GM21360 (cell line): ENCODE data around the gene SLAIN2.

ENCODE experiments used
- ATAC-seq: cut with Tn5 transposase; IDR thresholded peaks from one replicate; pipeline ENCODE4 v1.9.1; 2021; ENCODE audit warnings: mild to moderate bottlenecking, moderate library complexity; ENCODE audit not compliant: unreplicated experiment

SLAIN2 gene

DNA sequence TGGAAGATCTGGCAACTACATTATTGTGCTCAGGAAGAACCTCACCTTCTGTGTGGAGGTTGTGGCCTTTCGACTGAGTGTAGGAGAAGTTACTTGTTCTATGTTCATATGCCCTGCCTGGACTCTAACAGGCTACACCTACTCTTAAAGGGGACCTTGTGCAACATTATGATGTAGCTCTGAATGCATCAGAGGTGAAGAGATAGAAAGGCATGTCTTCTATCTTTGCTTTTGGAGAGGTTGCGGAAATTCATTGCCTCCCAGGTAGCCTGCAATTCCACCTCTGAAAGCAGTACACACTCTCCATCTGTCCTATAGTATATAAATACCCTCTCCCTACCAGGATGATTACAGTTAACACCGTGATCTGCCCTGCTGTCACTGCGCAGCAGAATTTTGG is 7.1 kb upstream of the SLAIN2 start:
- ATAC-seq: no peak

DNA sequence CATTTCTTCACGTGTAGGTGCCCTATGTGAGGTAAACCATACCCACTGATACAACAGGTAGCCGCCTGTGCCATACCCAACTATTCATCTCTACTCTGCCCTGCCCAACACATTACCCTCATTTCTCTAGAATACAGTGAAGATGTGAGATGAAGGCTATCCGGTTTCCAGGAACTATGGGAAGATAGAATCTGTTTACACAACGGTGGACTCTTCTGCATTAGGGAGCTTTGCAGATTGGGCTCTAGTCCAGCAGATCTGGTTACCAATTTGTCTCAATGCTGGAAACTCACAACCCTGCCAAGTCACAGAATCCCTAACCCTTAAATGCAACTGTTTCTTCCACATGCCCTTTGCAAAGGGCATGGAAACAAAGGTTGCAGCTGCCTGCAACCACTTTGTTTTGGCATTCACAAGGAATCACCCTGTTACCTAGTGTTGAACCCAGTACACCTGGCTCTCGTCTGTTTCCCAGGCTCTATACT is 6.4 kb upstream of the SLAIN2 start:
- no peak for ATAC-seq

DNA sequence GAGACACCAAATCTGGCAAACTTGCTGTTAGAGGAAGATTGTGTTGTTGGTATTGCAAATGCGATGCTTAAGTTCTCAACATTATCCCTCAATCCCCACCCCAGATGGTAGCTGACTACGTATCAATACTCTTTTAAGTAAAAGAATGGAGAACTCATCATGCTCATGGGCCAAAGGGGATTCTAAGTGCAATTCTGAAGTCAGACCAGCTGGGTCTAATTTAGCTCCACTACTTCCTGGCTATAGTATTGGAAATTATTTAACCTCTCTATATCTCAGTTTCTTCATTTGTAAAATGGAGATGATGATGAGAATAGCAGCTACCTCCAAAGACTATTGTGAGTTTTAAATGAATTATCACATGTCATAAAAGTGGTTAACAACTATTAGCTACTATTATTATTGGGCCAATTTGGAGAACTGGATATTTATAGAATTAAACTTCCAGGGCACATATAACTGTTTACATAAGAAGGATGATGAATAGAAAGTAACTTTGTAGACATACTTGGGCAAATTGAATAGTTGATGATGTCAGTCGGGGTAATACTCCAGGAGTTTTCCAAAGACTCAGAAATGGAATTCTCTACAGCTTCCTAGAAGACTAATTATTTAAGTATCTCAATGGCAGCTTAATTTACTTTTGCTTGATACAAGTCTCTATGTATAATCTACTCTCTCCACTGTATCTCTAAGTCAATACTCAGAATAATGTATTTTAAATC is 5.0 kb upstream of the SLAIN2 start:
- no peak for ATAC-seq

DNA sequence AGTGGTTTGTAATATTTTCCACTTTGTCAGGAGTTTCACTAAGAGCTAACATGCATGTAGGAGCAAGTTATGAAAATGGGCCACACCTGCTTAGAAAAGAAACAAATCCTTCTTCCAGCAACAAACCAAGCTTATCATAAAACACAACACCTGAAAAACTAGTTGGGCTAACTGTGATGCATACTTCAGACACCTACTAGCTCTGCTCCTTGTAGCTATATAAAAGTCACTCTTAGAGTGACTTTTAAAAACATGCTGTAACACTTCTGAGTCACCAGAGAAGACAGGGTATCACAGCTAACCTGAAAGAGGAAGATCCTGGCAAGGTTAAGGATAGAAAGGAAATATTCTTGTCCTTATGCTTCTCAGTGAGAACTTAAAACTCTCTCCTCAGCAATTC is 3.6 kb upstream of the SLAIN2 start:
- ATAC-seq: no peak

DNA sequence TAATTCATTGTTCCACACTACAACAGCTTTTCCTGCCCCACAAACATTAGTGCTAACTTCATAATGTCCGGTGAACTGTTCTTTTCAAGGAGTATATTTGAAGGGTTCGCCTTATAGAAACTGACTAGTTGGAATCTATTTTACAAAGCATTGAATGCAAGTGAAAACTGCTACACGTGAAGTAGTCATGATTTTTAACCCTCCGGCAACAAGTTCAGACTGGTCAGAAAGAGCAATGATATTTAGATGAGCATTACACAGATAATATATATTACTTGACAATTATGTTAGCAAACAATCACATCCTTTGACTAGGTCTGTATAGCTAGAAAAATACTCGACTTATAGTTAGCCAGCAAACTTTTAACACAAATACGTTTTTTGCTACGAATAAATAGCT is 1.7 kb upstream of the SLAIN2 start:
- ATAC-seq: no peak

DNA sequence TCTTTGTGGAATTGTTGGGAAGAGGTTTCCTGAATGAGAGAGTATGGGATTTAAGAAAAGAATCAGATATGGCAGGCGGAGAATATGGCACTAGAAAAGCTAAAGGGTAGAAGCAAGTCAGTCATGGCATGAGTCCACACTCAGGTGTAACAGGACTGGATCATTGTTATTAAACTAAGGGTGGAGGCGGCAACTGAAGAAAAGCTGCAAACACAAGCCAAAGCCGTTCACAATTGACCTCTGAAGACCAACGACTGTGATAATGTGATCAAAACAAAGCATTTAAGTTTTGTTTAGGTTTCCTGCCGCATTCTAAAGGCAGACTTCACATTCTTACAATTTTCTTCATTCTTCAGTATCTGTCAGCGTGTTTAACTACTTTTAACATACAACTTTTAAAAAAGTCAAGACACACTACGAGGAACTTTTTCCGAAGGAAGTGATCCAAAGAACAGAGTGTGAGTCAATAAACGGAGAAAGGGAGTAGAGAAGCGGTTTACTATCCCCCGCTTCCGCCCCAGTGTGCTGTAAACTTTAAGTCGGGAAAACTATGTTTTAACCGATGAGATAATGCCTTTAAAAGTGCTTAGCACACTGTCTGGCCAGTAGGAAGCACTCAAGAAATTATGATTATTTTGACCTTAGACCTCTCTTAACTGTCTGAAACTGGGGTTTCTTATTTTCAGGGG is 909 bp upstream of the SLAIN2 start:
- ATAC-seq: no peak

DNA sequence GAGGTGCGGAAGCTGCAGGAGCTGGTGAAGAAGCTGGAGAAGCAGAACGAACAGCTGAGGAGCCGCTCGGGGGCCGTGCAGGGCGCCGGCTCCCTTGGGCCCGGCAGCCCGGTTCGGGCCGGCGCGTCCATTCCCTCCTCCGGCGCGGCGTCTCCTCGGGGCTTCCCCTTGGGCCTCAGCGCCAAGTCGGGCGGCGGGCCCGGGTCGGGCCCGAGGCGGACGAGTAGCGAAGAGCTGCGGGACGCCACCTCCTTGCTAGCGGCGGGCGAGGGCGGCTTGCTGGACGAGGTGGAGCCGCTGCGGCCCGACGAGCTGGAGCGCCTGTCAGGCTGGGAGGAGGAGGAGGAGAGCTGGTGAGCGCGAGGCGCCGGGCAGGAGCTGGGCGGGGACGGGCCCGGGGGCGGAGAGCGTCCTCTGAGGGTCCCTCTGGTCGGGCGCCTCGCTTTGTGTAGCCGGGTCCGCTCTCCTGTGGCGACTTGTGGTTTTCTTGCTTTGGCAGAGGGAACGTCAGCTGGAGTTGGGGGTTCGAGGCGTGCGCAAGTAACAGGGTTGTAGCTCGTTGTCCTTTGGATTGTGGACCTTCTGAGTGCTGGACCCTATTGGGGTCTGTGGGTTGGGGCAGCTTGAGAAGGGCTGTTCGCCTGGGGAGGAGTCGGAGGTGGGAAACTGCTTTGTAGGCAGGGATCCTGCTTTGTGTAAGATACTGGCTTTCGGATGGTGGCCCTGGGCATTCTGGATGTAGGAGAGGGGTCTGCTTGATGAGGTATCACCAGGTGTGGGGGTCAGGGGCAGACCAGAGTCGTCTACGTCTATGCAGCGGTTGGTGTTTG is 662 bp downstream of the SLAIN2 start:
- peak; percentile 19 for ATAC-seq

DNA sequence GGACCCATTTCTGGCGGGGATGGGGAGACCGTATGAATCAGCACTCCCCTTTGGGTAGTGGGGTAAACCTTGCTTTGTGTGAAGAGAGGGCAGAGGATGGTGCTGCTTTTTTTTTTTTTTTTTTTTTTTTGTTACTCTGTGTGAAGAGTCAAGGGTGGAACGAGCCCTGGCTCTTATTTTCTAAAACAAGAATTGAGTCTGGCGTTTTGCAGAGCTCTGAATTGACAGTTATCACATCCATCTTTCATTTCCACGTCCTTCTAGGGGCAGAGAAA is 1.2 kb downstream of the SLAIN2 start:
- ATAC-seq: no peak

DNA sequence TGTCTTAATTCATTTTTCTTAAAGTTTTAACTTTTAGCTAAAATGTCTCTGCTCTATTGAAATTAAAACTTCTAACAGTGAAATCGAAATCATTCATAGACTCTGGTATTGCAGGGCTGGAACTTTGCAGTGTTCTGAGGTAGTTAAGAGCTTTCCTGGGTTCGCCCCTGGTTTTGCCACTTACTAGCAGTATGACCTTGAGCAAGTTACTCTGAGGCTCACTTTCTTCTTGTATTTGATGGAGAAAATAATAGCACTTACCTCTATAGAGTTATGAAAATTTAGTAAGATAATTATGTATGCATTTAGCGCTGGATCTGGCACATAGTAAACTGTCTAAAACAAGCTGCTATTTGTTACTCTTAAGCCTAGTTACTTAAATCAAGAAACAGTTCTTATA is 1.7 kb downstream of the SLAIN2 start:
- no peak for ATAC-seq

DNA sequence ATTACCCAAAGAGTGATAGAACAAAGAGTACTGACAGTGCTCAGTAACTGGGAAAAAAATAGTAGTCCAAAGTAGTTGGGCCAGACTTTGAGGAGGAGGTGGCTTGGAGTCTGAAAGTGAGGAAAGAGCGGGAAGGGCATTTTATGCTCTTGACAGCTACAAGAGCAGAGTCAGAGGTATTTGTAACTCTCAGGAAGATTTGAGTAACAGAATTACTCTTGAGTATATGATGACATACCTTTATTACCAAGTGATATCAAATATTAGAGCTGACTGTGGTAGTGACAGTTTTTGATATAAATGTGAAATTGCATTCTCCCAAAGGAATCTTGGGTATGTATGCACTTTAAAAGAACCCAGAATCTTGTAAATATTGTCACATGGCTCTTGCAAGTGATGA is 2.2 kb downstream of the SLAIN2 start:
- ATAC-seq: no peak

DNA sequence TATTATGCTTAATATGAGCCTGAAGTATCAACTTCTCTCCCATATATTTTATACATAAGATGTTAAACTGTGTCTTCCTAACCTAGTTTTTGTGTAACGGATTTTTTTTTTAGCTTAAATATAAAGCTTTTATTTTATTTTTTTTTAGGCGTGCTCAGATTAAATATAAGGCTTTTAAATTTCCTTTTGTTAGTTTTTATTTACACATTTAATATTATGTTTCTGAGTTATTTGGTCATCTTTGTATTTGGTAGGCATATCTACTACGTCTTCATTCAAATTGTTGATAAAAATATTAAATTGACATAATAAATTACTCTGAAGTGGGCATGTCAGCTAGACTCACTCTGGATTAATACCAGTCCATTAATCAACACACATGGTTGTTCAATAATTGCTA is 4.2 kb downstream of the SLAIN2 start:
- ATAC-seq: no peak

DNA sequence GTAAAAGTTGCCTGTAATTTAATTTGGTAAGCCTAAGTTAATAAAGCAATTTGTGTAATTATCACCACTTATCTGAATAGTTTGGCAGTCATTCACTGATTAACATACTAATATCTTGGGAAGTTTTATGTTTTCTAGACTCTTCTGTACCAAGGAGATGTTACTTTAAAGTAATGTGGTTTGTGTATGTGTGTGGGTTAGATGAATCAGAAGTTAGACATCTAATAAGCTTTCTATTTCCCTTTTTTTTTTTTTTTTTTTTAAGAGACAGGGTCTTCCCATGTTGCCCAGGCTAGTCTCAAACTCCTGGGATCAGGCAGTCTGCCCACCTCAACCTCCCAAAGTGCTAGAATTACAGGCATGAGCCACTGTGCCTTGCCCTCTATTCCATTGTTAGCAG is 5.3 kb downstream of the SLAIN2 start:
- no peak for ATAC-seq

DNA sequence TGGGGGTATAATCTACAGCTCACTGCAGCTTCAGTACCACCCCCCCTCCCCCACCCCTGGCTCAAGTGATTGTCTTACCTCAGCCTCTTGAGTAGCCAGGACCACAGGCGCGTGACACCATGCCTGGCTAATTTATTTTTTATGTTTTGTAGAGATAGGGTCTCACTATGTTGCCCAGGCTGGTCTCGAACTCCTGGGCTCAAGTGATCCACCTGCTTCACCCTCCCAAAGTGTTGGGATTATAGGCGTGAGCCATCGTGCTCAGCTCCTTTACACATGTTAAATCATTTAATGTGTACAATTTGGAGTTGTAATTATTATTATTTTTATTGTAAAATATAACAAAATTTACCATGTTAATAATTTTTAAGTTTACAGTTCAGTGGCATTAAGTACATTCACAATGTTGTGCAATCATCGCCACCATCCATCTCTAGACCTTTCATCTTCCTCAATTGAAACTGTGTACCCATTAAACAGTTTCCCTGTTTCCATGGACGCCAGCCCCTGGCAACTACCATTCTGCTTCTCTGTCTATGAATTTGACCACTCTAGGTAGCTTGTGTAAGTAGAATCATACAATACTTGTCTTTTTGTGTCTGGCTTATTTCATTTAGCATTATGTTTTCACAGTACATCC is 6.1 kb downstream of the SLAIN2 start:
- ATAC-seq: no peak

DNA sequence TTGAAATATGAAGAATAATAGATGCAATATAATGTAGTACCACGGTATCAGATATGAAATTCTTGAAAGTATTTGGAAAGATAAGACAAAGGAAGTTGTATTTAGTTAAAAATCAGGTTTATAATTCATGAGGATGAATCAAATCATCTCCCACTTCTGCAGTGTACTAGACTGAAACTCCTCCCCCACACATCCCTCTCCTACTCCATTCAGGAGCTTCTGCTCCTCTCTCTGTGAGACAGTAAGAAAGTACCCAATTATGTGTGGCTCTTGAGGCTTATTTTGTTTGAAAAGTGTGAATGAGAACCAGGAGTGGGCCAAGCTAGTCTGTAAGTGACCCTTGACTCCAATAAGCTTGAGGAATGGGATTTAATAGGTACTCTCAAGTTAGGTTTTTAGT is 9.5 kb downstream of the SLAIN2 start:
- ATAC-seq: no peak

DNA sequence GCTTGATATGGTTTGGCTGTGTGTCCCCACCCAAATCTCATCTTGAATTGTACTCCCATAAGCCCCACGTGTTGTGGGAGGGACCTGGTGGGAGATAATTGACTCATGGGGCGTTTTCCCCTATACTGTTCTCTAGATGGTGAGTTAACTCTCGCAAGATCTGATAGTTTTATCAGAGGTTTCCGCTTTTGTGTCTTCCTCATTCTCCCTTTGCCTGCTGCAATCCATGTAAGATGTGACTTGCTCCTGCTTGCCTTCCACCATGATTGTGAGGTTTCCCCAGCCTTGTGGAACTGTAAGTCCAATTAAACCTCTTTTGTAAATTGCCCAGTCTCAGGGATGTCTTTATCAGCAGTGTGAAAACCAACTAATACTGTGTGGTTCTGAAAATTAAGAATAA is 11.5 kb downstream of the SLAIN2 start:
- no peak for ATAC-seq

DNA sequence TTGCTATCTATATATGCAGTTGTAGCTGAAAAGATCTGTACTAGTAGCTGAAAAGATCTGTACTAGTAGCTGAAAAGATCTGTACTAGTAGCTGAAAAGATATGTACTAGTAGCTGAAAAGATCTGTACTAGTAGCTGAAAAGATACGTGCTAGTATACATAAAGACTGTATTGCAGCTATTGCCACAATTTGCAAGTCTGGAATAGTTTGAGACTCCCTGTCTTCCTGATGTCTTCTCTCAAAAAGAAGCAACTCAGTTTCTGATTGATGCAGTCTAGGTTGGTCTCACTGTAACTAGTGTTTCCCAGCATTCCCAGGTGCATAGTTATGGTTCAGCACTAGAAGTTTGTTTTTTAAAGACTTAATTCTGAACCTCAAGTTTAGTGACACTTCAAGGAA is 15.0 kb downstream of the SLAIN2 start:
- no peak for ATAC-seq

DNA sequence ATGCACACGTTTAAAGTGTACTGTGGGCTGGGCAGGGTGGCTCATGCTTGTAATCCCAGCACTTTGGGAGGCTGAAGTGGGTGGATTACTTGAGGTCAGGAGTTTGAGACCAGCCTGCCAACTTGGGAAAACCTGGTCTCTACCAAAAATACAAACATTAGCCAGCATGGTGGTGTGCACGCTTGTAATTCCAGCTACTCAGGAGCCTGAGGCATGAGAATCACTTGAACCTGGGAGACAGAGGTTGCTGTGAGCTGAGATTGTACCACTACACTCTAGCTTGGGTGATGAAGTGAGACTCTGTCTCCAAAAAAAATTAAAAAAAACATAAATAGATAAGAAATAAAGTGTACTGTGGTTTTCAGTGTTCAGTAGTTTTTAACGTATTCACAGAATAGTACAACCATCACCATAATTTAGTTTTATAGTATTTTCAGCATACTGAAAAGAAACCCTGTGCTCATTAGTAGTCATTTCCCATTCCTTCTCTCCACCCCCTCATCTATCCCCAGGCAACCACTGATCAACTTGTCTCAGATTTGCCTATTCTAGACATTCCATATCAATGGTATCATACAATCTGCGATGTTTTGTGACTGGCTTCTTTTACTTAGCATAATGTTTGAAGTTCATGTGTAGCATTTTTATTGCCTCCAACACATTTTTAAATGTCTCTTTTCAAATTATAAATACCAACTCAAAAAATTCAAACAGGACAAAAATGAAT is 19.1 kb downstream of the SLAIN2 start:
- ATAC-seq: no peak

DNA sequence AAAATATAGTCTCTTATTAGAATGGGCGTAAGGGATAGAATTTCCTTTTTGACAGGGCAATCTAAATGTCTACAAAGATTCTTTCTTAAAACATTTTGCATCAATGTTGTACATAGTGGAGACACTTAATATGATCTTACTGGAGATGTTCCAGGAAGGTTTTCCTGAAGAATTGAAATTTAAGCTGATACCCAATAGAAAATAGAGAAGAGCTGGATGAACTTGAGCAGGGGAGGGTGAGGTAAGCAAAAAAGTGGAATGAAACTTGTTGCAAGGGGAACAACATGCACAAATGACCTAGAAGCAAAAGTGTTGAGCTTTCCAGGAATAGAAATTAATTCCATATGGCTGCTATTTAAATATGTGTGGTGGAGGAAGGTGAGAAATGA is 19.7 kb downstream of the SLAIN2 start:
- no peak for ATAC-seq

DNA sequence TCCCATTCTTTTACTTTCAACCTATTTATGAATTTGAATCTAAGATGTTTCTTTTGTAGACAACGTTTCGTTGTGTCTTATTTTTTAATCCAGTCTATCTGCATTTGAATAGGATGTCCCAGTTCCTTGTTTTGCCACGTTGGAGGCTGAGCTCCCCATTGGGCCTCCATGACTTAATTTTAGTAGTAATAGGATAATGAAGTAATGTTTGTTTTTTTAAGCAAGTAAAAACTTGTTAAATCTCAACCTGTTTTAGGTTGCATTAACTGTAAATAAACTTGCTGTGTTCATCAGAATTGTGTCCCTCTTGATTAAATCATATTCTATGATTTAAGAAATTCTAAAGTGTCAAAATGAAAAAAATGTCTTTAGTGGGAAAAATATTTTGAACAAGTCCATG is 25.3 kb downstream of the SLAIN2 start:
- ATAC-seq: no peak

DNA sequence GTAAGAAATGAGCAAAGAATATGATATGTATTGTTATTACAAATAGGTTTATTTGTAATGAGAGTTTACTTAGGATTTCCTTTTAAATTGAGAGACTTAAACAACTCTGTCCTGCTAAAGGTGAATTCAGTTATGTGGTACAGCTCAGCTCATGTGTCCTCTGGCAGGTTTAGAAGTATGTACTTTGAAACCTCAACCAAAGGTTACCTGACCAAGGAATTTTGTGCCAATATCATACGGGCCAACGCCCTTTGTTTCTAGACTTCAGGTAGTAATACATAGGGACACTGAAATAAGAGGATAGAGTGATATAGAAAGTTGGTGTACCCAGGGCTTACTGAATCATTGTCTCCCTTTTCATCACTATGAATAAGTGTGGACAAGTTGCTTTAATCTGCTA is 25.7 kb downstream of the SLAIN2 start:
- ATAC-seq: no peak

DNA sequence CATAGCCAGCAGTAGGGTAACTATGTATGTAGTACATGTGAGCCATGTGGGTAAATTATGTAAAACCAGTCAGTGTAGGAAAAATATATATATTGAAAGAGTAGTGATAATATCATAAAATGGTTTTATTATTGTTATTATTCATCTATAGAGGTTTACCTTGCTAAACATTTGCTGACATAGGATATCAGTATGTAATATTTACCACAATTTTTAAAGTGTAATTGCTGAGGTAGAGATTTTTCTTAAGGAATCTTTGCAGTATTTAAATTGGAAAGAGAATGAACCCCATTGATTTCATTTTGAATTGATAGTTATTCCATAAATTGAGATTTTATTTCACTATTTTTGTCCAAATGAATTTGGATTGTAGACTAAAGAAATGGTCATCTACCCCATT is 27.1 kb downstream of the SLAIN2 start:
- ATAC-seq: no peak
